Neural cell (in vitro differentiated cells): ENCODE data around the gene ANAPC10. TPM values are rescaled to one million over a fixed set of nuclear protein-coding genes. Genes with fewer than 3 reads are reported as not detected.

Experiments
- H2AFZ ChIP-seq: fragments of 200-600, 300-800 bp; sonication (generic), shearing (Covaris generic); 2 replicates; pipeline ENCODE4 v1.6.0; 2014; ENCODE audit warnings: low read depth, mild to moderate bottlenecking, antibody characterized with exemption, low read length, moderate library complexity
- H3F3A ChIP-seq: fragments of 200-600 bp; shearing (Covaris generic); 2 replicates; pipeline ENCODE4 v1.6.1; 2016; ENCODE audit warnings: mild to moderate bottlenecking, moderate library complexity, mixed read lengths, antibody characterized with exemption, low read length; ENCODE audit not compliant: insufficient read depth, poor library complexity, severe bottlenecking
- H3K27ac ChIP-seq: fragments of 200-600, 300-800 bp; sonication (generic), shearing (Covaris generic); 2 replicates; pipeline ENCODE4 v1.5.1; 2014; ENCODE audit warnings: mild to moderate bottlenecking, low read length, moderate library complexity
- H3K27me3 ChIP-seq: fragments of 300-800, 200-600 bp; sonication (generic), shearing (Covaris generic); 2 replicates; pipeline ENCODE4 v1.6.0; 2014; ENCODE audit warnings: mild to moderate bottlenecking, low read depth, low read length, moderate library complexity; ENCODE audit not compliant: insufficient read depth
- H3K36me3 ChIP-seq: fragments of 300-800, 200-600 bp; sonication (generic), shearing (Covaris generic); 2 replicates; pipeline ENCODE4 v1.5.1; 2014; ENCODE audit warnings: mild to moderate bottlenecking, antibody characterized with exemption, low read length, moderate library complexity; ENCODE audit not compliant: insufficient read depth
- H3K4me2 ChIP-seq: fragments of 300-800, 200-600 bp; sonication (generic), shearing (Covaris generic); 2 replicates; pipeline ENCODE4 v1.6.0; 2014; ENCODE audit warnings: mild to moderate bottlenecking, low read length
- H3K4me3 ChIP-seq: fragments of 300-800, 200-600 bp; sonication (generic), shearing (Covaris generic); 2 replicates; pipeline ENCODE4 v1.5.1; 2014; ENCODE audit warnings: mild to moderate bottlenecking, low read length, moderate library complexity
- H3K79me2 ChIP-seq: fragments of 200-600 bp; shearing (Covaris generic); replicated peaks from 2 replicates; pipeline ENCODE4 v1.6.0; 2014; ENCODE audit warnings: mild to moderate bottlenecking, low read length, moderate library complexity; ENCODE audit not compliant: insufficient read depth
- H3K9ac ChIP-seq: fragments of 300-800, 200-600 bp; sonication (generic), shearing (Covaris generic); 2 replicates; pipeline ENCODE4 v1.6.1; 2016; ENCODE audit warnings: mild to moderate bottlenecking, low read length, mixed read lengths
- H3K9me2 ChIP-seq: fragments of 200-600 bp; shearing (Covaris generic); 2 replicates; pipeline ENCODE4 v1.6.1; 2016; ENCODE audit warnings: mild to moderate bottlenecking, low read length, mixed read lengths; ENCODE audit not compliant: insufficient read depth
- H3K9me3 ChIP-seq: fragments of 200-600, 300-800 bp; sonication (generic), shearing (Covaris generic); 2 replicates; pipeline ENCODE4 v1.6.1; 2016; ENCODE audit warnings: mild to moderate bottlenecking, mixed run types, low read length, moderate library complexity, mixed read lengths
- H4K20me1 ChIP-seq: fragments of 200-600 bp; shearing (Covaris generic); 2 replicates; pipeline ENCODE4 v1.6.1; 2016; ENCODE audit warnings: mild to moderate bottlenecking, mixed run types; ENCODE audit not compliant: insufficient read depth
- CTCF ChIP-seq: fragments of 450-650 bp; IDR thresholded peaks from 2 replicates; pipeline ENCODE4 v1.5.1; 2014; ENCODE audit warnings: antibody characterized with exemption, mild to moderate bottlenecking, moderate library complexity; ENCODE audit not compliant: poor library complexity, severe bottlenecking
- EP300 ChIP-seq: fragments of 450-650 bp; conservative IDR thresholded peaks from 2 replicates; pipeline ENCODE4 v1.6.1; 2014; ENCODE audit warnings: antibody characterized with exemption, mild to moderate bottlenecking, moderate library complexity; ENCODE audit not compliant: poor library complexity, severe bottlenecking
- EZH2 ChIP-seq: fragments of 200-600, 300-800 bp; shearing (Covaris generic), sonication (generic); IDR thresholded peaks from 2 replicates; pipeline ENCODE4 v1.6.1; 2014; ENCODE audit warnings: antibody characterized with exemption, low read length, borderline replicate concordance, mild to moderate bottlenecking; ENCODE audit not compliant: insufficient read depth, poor library complexity, severe bottlenecking
- MXI1 ChIP-seq: fragments of 450-650 bp; conservative IDR thresholded peaks from 2 replicates; pipeline ENCODE4 v1.6.1; 2014; ENCODE audit warnings: antibody characterized with exemption, mild to moderate bottlenecking; ENCODE audit not compliant: poor library complexity, severe bottlenecking
- POLR2AphosphoS5 ChIP-seq: IDR thresholded peaks from 2 replicates; pipeline ENCODE4 v1.6.1; 2012
- RAD21 ChIP-seq: fragments of 450-650 bp; conservative IDR thresholded peaks from 2 replicates; pipeline ENCODE4 v1.6.1; 2014; ENCODE audit warnings: antibody characterized with exemption, mild to moderate bottlenecking, moderate library complexity
- REST ChIP-seq: IDR thresholded peaks from 2 replicates; pipeline ENCODE4 v1.6.1; 2012; ENCODE audit warnings: borderline replicate concordance
- SMC3 ChIP-seq: fragments of 450-650 bp; conservative IDR thresholded peaks from 2 replicates; pipeline ENCODE4 v1.6.1; 2014; ENCODE audit warnings: antibody characterized with exemption, mild to moderate bottlenecking, moderate library complexity; ENCODE audit not compliant: poor library complexity
- TAF1 ChIP-seq: IDR thresholded peaks from 2 replicates; pipeline ENCODE4 v1.6.1; 2012; ENCODE audit warnings: low read depth
- polyA plus RNA-seq: library from polyadenylated mRNA; depleted of rRNA; stranded (reverse); fragments of >200 nt; gene quantifications from 2 replicates; pipeline ENCODE4 v1.2.3, GENCODE V29; 2014

Gene ANAPC10
- polyA plus RNA-seq, 1 donor from 2014 or later: 37.7 TPM

- Histone ChIP-seq H3K9me3 (peaks cover 2% of the 10 kb centered on the region), H4K20me1 (no peaks in the 10 kb centered on the region), H3K9me2 (no peaks in the 10 kb centered on the region), H3K27ac (no peak overlapping the region), H3K4me2 (no peak overlapping the region), H2AFZ (no peak overlapping the region), H3F3A (no peaks in the 10 kb centered on the region), H3K36me3 (no peaks in the 10 kb centered on the region), H3K79me2 (no peaks in the 10 kb centered on the region), H3K9ac (no peak overlapping the region), H3K27me3 (no peaks in the 10 kb centered on the region), H3K4me3 (no peak overlapping the region)
- no peak for TF ChIP-seq SMC3
- TF ChIP-seq EP300: no peak
- no peak for TF ChIP-seq REST
Measured at GRCh38 chr4:145019346-145019745, 78.7 kb downstream of the ANAPC10 start.

- H3K9me3 ChIP-seq: no peaks in the 10 kb centered on the region
- H2AFZ ChIP-seq: no peak overlapping the region
- no peak overlapping the region for H3K9ac ChIP-seq
- H3K79me2 ChIP-seq: no peaks in the 10 kb centered on the region
- no peak overlapping the region for H3K27ac ChIP-seq
- no peaks in the 10 kb centered on the region for H3K9me2 ChIP-seq
- H3K4me3 ChIP-seq: no peak overlapping the region
- H3K4me2 ChIP-seq: no peak overlapping the region
- TF ChIP-seq MXI1 (no peak), RAD21 (no peak), TAF1 (no peak), REST (no peak), CTCF (no peak), EZH2 (no peak), POLR2AphosphoS5 (no peak)
- no peaks in the 10 kb centered on the region for H4K20me1 ChIP-seq
- no peaks in the 10 kb centered on the region for H3K27me3 ChIP-seq
- H3K36me3 ChIP-seq: no peaks in the 10 kb centered on the region
- H3F3A ChIP-seq: no peaks in the 10 kb centered on the region
Measured at GRCh38 chr4:145014365-145014764, 83.6 kb downstream of the ANAPC10 start.
